Right atrium auricular region (tissue), 2 donors: ENCODE results near the gene CA5A. TPM values are rescaled to one million over a fixed set of nuclear protein-coding genes. Genes with fewer than 3 reads are reported as not detected.

Experiments used
- DNase-seq: peaks from one replicate; pipeline ENCODE4 v3.0.0-alpha.2; 2019; ENCODE audit warnings: low spot score
- H3K27ac ChIP-seq, 2 donors: fragments of 200-600 bp; sonication (generic); 1 replicate in 1 of 2; 2 replicates in 1 of 2; pipeline ENCODE4 v1.5.1; 2016 to 2019
- H3K27me3 ChIP-seq, 2 donors: fragments of 200-600 bp; sonication (generic); one replicate each; pipeline versions ENCODE4 v1.5.1 to v1.6.0; 2017 to 2019
- H3K36me3 ChIP-seq: fragments of 200-600 bp; sonication (generic); one replicate; pipeline ENCODE4 v1.5.1; 2016
- H3K4me1 ChIP-seq, 2 donors: fragments of 200-600 bp; sonication (generic); one replicate each; pipeline versions ENCODE4 v1.5.1 to v1.6.0; 2017 to 2019
- H3K4me3 ChIP-seq, 2 donors: fragments of 200-600 bp; sonication (generic); 1 replicate in 1 of 2; 2 replicates in 1 of 2; pipeline ENCODE4 v1.5.1; 2017 to 2019; ENCODE audit warnings: mild to moderate bottlenecking in 1 of 2, moderate library complexity in 1 of 2
- H3K9me3 ChIP-seq, 2 donors: fragments of 200-600 bp; sonication (generic); one replicate each; pipeline ENCODE4 v1.5.1; 2019
- CTCF ChIP-seq, 2 donors: fragments of 200-600 bp; sonication (generic); IDR thresholded peaks; one replicate each; pipeline ENCODE4 v1.5.1; 2019; ENCODE audit warnings: antibody characterized with exemption in 2 of 2
- total RNA-seq, 2 donors: library from RNA; depleted of rRNA; stranded (reverse); fragments of >200 nt; gene quantifications; one replicate each; pipeline ENCODE4 v1.1.0, GENCODE V29; 2016

CA5A gene
- total RNA-seq, 2 donors from 2014 or later, result not detected

- Histone ChIP-seq H3K4me3 (no peak overlapping the region), H3K9me3 (no peaks in the 10 kb centered on the region), H3K4me1 (peaks cover 0 to 16% of the 10 kb centered on the region in 2 donors), H3K36me3 (peaks cover 11% of the 10 kb centered on the region), H3K27me3 (no peaks in the 10 kb centered on the region), H3K27ac (no peak overlapping the region)
- no peak for TF ChIP-seq CTCF (IDR thresholded peaks at IDR 0.05)
- DNase-seq, result no peak
These were observed 92.6 kb downstream of the CA5A start for GRCh38 chr16:87843678-87844105.

- Histone ChIP-seq H3K27ac (no peak overlapping the region), H3K27me3 (no peaks in the 10 kb centered on the region), H3K4me1 (peaks cover 0 to 16% of the 10 kb centered on the region in 2 donors), H3K36me3 (peaks cover 13% of the 10 kb centered on the region), H3K9me3 (no peaks in the 10 kb centered on the region), H3K4me3 (no peak overlapping the region)
- DNase-seq, result no peak
- TF ChIP-seq CTCF (IDR thresholded peaks at IDR 0.05), result no peak
These were observed 94.0 kb downstream of the CA5A start for GRCh38 chr16:87842209-87842869.

- no peak for TF ChIP-seq CTCF (IDR thresholded peaks at IDR 0.05)
- DNase-seq, result no peak
- Histone ChIP-seq H3K27me3 (no peaks in the 10 kb centered on the region), H3K9me3 (no peaks in the 10 kb centered on the region), H3K4me1 (peaks cover 0 to 11% of the 10 kb centered on the region in 2 donors), H3K4me3 (no peak overlapping the region), H3K36me3 (peaks cover 13% of the 10 kb centered on the region), H3K27ac (no peak overlapping the region)
These were observed 94.8 kb downstream of the CA5A start for GRCh38 chr16:87841340-87842208.

GRCh38 chr16:87840271-87840978, 95.9 kb downstream of the CA5A start:
- peaks cover 20% of the 10 kb centered on the region for H3K36me3 ChIP-seq
- peaks cover 0 to 6% of the 10 kb centered on the region in 2 donors for H3K4me1 ChIP-seq
- no peak for DNase-seq
- TF ChIP-seq CTCF (IDR thresholded peaks at IDR 0.05), result no peak
- no peak overlapping the region for H3K4me3 ChIP-seq
- no peak overlapping the region for H3K27ac ChIP-seq
- no peaks in the 10 kb centered on the region for H3K9me3 ChIP-seq
- no peaks in the 10 kb centered on the region for H3K27me3 ChIP-seq

GRCh38 chr16:87839542-87840270, 96.6 kb downstream of the CA5A start:
- Histone ChIP-seq H3K27ac (no peak overlapping the region), H3K36me3 (peaks cover 20% of the 10 kb centered on the region), H3K4me1 (peaks cover 0 to 11% of the 10 kb centered on the region in 2 donors), H3K9me3 (no peaks in the 10 kb centered on the region), H3K4me3 (no peak overlapping the region), H3K27me3 (no peaks in the 10 kb centered on the region)
- DNase-seq, result no peak
- no peak for TF ChIP-seq CTCF (IDR thresholded peaks at IDR 0.05)
